DMS114 treated with DMSO at 0.1 percent for 48 hours (cell line): ENCODE data around the gene DNAJC2.
"Not testable (repeated sequence)": the region's sequence is repeated elsewhere in the genome, so short reads cannot be mapped to it uniquely, and the experiment has no call there.

Experiments used
- DNase-seq: peaks from one replicate; lab custom pipeline; 2025; ENCODE audit not compliant: unreplicated experiment; lab: John Stamatoyannopoulos, UW

The DNAJC2 gene

DNA sequence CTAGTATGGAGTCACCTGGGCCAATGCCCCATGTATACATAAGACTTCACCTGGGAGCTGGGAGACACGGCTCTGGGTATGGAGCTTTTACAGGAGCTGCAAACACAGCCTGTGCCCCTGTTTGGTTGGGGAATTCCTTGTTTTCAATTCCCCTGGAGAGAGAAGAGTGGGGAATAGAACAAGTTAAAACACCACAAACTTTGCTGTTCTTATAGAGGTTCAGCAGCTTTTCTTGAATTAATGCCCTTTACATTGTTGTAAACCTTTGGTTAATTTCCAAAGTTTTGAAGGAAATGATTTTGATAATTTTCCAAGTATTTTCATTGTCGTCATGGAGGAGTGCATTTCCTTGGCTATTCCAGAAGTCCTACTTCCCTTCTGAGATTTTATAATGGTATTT is 66.4 kb downstream of the DNAJC2 start:
- not testable (repeated sequence) for DNase-seq

- DNase-seq, result not testable (repeated sequence)
Observed at GRCh38 chr7:103274867-103275266, 69.7 kb downstream of the DNAJC2 start.

DNA sequence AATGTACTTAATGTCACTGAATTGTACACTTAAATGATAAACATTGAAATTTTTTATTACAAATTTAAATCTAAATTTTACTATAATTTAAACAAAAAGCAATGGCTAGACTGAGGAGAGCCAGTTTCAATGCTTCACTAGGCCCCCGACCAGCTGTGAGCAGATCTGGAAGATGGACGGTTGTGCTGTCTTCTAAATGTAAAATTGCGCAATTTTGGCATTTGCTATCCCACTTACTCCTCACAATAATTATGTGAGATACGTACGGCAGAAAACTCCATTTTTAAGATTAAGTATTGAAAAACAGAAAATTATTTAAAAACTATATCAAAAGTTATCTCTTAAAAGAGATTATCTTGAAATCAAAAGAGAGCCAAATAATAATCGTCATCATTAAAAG is 71.2 kb downstream of the DNAJC2 start:
- not testable (repeated sequence) for DNase-seq

DNA sequence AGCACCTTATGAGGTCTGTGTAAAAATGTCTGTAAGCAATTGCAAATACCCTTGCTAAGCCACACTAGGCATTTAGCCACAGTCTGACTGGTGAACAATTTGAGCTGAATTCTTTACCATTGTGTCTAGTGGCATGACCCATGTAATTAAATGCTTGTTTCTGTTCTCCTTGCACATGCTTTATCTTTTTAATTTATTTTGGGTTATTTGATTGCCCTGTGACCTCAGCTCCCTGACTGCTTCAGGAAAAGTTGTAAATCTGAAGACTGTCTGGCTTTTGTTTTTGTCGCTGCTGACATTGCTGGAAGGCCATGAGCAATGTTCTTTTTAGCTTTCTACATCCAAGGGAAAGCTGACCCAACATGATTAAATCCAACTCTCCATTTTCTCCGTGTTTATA is 78.3 kb downstream of the DNAJC2 start:
- DNase-seq, result not testable (repeated sequence)

DNA sequence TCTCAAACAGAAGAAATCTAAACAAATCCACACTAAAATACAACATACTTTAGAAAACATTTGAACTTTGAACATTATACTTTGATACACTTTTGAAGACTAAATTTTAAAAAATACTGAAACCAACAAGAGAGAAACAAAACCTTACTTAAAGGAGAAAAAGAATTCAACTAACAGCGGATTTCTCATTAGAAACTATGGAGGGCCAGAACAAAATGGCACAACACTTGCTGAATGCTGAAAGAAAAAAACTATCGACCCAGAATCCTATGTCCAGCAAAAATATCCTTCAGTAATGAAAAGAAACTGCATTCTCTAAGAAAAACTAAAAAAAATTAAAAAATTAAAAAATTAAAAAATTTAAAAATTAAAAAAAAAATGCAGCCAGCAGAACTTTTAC is 80.5 kb downstream of the DNAJC2 start:
- not testable (repeated sequence) for DNase-seq
